ENCODE results near the gene DYSF. TPM values are rescaled to one million over a fixed set of nuclear protein-coding genes. Genes with fewer than 3 reads are reported as not detected.

The DYSF gene
- total RNA-seq, 4 donors from 2014 or later: 2.6 to 20.7 (median 12.7) TPM

- no peak for TF ChIP-seq POLR2A (IDR thresholded peaks at IDR 0.05)
- TF ChIP-seq CTCF (IDR thresholded peaks at IDR 0.05): no peak
- no peak for DNase-seq
- Histone ChIP-seq H3K27me3 (no peaks in the 10 kb centered on the region), H3K36me3 (no peaks in the 10 kb centered on the region), H3K4me3 (no peak overlapping the region), H3K27ac (no peak overlapping the region), H3K4me1 (no peaks in the 10 kb centered on the region), H3K9me3 (no peaks in the 10 kb centered on the region)
- intact Hi-C loops (cut with DNase I; ENCODE audit: low total_unique reads): loop anchor here (5.0 kb wide), 1 partner anchor 605 kb away; no protein-coding TSS in a partner anchor
Measured at GRCh38 chr2:71547616-71548285, 94.4 kb downstream of the DYSF start.

GRCh38 chr2:71548646-71549425 is 95.5 kb downstream of the DYSF start:
- intact Hi-C loops (cut with DNase I; ENCODE audit: low total_unique reads): loop anchor here (5.0 kb wide), 1 partner anchor 603 kb away; no protein-coding TSS in a partner anchor
- Histone ChIP-seq H3K4me1 (no peaks in the 10 kb centered on the region), H3K27me3 (no peaks in the 10 kb centered on the region), H3K9me3 (no peaks in the 10 kb centered on the region), H3K4me3 (no peak overlapping the region), H3K36me3 (no peaks in the 10 kb centered on the region), H3K27ac (no peak overlapping the region)
- TF ChIP-seq POLR2A (IDR thresholded peaks at IDR 0.05): no peak
- peak; percentile 54 to 71 (median 62) for TF ChIP-seq CTCF (IDR thresholded peaks at IDR 0.05)
- peak; percentile 43 to 51 for DNase-seq

- intact Hi-C loops (cut with DNase I; ENCODE audit: low total_unique reads): no loop called here
- Histone ChIP-seq H3K27ac (no peak overlapping the region), H3K9me3 (no peaks in the 10 kb centered on the region), H3K4me3 (no peak overlapping the region), H3K36me3 (no peaks in the 10 kb centered on the region), H3K27me3 (no peaks in the 10 kb centered on the region), H3K4me1 (no peaks in the 10 kb centered on the region)
- TF ChIP-seq POLR2A (IDR thresholded peaks at IDR 0.05): no peak
- no peak for TF ChIP-seq CTCF (IDR thresholded peaks at IDR 0.05)
- DNase-seq: no peak
Measured at GRCh38 chr2:71550801-71551630, 97.7 kb downstream of the DYSF start.

GRCh38 chr2:71551631-71551915 is 98.2 kb downstream of the DYSF start:
- no peaks in the 10 kb centered on the region for H3K27me3 ChIP-seq
- intact Hi-C loops (cut with DNase I; ENCODE audit: low total_unique reads): no loop called here
- no peak for DNase-seq
- no peaks in the 10 kb centered on the region for H3K9me3 ChIP-seq
- H3K4me1 ChIP-seq: no peaks in the 10 kb centered on the region
- no peak overlapping the region for H3K27ac ChIP-seq
- TF ChIP-seq POLR2A (IDR thresholded peaks at IDR 0.05) (no peak), CTCF (IDR thresholded peaks at IDR 0.05) (no peak)
- H3K36me3 ChIP-seq: no peaks in the 10 kb centered on the region
- H3K4me3 ChIP-seq: no peak overlapping the region
